GM21529 (cell line): ENCODE results near the gene PIGW.

ENCODE experiments used
- ATAC-seq: cut with Tn5 transposase; IDR thresholded peaks from one replicate; pipeline ENCODE4 v1.9.1; 2021; ENCODE audit not compliant: unreplicated experiment

Gene PIGW

DNA sequence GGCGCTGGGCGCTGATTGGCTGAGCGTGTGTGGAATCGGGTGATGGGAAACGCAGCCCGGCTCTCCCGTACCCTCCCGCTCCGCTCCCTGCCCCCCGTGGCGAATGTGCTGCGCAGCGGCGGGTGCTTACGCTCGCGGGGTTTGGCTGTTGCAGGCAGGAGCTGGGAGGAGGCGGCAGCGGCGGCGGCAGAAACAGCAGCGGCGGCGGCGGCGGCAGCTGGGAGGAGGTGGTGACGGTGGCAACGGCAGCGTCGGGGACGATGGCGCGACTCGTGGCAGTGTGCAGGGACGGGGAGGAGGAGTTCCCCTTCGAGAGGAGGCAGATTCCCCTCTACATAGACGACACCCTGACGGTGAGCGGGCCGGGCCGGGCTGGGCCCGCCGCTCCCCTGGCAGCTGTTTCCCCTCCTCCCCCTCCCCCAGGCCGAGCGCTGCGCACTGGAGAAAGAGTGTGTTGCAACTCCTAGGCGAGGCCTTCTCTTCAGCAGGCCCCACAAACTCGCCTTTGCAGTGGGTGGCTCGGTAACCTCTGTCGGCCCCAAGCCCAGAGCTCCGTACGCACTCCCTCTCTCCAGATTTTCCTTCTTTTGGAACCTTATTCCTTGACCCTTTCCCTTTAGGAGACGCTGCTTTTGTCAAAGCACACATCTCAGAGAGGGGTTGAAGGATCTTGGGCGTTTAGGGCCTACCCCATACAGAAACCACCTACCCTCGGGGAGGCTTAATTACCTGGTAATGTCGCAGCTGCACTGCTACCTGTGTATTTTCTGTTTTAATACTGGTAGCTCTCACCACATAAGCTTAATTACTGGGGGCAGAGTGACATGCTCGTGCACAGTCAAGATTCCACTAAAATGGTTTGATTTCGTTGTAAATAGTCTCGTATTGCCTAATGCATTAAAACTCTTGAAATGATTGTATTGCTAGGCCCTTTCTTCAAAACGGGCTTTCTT lies 11.0 kb downstream of the PIGW start:
- ATAC-seq, result peak; percentile 66

DNA sequence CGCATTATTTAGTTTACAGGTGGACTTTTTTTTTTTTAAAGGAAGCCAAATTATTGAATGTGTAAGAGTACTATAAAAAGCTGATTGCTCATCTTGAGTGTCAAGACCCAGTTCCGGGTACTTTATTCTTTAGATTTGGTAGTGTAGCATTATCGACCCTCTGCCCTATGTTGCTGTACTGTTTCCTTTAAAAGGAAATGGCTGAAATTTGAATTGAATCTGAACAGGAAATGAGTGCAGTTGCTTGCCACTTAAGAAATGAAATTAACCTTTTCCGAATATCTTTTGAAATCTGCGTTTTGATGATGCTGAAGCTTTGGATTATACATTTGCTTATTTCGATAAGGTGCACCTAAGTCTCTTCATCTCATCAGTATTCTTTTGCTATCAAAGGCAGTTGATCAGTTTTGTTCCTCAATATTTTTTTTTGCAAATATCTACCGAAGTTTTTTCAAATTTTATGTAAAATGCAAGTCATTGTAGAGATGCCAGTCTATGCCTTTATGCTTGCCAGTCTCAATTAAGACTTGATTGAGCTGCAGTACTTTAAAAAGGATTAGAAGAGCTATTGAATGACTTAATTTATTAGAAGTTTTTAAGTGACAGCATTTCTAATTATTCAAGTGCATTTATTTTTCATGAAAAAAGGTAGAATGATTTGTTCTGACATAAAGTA lies 11.8 kb downstream of the PIGW start:
- ATAC-seq, result no peak

DNA sequence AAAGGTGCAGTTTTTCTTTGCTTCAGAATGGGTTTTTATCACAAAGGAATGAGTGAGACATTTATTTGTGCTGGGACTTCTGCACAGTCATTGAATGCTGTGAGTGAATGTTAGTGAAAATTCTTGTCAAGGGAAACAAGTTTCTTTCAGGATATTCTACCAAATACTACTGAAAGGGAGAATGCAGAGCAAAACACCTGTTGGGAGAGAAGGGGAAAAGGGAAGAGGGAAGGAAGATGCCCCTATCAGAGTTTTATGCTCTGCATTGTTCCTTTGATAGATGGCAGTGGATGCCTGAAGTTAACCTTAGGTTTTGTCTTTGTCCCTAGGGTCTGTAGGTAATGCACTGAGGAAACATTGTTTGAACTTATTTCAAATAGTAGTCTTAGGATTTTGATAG lies 13.0 kb downstream of the PIGW start:
- no peak for ATAC-seq

DNA sequence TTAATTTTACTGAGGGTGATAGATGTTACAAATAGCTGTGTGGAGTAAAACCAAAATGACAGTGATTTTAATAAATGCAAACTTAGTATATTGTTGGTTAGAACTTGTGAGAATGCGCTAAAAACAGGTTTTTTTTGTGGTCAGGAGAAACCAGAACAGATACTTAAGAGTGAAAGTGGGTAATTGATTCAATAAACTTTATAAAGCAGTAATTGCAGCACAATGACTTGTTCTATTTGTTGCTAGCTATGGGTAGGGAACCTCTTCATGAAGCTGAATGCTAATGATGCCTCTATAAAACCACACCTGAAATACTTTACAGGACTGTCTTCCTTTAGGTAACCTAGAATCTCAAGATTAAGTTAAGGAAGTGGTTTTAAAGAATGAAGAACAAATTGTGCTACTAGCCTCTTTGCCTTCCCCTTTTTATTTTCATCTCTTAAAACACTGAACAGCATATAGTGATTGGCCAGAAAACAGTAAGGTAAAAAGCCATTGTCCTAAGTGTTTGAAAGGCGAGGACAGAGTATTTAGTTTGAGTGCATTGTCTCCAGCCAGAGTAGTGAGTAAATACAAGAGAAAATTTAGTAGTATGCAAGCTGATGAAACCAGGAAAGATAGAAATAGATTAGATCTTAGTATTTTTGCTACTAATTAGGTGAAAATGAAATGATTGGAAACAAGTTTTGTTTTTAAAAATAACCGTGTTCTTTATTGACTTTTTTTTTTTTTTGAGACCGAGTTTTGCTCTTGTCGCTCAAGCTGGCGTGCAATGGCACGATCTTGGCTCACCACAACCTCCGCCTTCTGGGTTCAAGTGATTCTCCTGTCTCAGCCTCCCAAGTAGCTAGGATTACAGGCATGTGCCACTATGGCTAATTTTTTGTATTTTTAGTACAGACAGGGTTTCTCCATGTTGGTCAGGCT lies 16.0 kb downstream of the PIGW start:
- ATAC-seq, result no peak

DNA sequence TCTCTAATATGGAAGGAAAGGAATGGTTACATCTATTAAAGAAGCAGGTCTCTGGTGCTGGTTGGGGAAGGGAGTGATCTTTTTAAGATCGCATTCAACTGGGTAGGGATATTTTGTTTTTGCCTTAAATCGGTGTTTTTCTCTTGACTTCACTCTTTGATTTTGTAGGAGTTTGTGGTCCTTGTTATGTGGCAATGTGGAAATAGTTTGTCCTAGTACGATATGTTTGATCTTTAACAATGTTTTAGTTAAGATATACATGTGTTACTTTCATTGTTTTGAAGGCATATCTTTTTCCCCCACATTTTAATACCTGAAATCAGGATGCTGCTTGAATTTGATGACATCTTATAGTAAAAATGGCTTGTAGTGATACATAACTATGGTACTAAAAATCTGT lies 18.7 kb downstream of the PIGW start:
- no peak for ATAC-seq

DNA sequence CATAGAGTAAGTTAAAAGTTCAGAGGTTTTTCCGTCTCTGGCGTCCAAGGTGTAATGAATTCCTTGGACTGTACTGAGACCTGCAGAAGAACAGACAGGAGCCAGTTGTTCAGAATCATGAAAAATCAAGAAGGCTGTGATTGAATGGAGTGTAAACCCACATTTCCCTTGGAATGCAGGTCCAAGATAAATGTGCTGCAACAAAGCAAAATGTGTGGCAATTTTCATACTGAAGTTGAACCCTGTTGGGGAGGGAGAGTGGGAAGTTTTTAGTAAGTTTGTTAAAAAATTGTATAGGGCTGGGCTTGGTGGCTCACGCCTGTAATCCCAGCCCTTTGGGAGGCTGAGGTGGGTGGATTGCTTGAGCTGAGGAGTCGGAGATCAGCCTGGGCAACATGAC lies 31.3 kb downstream of the PIGW start:
- no peak for ATAC-seq

DNA sequence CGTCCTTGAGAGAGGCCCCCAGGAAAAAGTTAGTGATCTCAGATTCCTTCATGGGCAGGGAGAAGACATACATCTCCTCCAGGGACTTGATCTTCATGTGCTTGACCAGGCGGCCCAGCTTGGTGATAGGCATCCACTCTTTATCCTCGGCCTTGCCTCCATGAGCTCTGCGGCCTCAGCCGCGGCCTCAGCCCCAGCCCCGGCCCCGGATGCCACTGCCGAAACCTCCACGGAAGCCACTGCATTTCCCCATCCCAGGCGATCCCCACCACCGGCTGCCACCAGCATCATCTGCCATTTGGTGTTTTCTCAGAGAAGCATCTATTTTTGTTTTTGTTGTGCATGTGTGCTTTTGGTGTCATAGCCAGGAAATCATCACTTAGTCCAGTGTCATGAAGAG lies 40.2 kb downstream of the PIGW start:
- ATAC-seq, result no peak

DNA sequence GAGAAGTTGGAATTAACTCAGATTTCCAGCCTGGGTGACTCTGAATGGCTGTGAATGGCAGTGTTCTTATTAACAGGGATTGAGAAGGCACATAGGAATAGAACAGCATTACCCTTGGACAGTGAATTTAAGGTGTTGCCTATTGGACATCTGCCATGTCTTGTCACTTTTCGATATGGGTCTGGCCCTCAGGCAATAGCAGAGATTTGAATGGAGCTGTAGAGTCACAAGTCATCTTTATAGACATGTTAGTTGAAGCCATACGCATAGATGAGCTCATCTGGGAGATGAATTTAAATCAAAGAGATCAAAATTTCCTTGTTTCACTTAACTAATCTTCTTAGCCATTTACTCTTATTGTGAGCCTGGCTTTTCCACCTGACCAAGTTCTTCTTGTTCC lies 42.0 kb downstream of the PIGW start:
- ATAC-seq, result no peak

DNA sequence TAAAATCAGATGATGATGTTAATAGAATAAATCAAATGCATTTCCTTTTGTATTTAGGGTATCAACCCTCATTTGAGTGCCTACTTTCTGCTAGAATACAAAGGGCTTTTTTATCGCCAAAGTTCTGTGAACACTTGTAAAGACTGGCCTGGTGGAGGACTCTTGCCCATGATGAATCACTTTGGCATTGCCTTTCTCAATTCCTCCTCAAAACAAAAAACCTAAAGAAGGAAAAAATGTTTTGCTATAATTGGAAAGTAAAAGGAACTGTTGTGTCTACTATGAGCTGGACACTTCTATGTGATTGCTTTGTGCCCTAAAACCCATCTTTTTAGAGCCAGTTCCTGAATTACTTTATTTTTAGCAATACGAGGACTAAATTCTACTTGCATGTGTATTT lies 43.9 kb downstream of the PIGW start:
- no peak for ATAC-seq

DNA sequence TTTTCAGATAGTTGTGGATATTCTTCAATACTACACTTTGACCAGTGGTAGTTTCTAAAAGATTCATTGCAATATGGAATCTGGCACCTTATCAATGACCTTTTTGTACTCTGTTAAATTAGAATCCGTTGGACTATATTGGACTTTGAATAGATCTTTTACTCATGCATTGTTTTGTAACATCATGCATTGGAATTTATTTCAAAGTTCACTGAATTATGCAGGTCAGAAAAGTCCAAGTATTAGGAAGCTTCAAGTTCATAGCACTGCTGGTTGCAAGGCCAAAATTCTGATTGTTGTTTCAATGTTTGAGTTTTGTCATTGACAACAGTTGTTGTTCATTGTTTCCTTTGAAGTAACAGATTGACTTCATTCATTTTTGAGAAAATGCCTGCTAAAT lies 49.0 kb downstream of the PIGW start:
- no peak for ATAC-seq

DNA sequence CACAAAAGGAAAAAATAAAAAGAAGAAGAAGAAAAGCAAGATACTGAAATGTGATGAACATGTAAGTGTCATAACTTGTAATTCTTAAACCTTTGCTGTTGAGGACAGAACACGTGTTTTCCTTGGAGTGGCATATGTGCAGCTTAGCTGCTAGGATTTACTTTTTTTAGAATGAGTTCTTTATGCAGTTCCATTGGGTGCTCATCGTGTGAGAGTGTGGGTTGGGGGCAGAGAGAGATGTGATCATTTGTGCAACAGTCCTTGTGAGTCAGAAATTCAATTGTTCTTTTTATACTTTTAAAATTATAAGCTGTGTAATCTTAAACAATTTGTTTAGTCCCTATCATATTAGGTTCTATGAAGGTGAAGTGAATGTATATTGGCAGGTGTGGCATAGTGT lies 51.4 kb downstream of the PIGW start:
- no peak for ATAC-seq
